PC-9 (cell line): ENCODE data around the gene NR2C2.

Experiments used
- EZH2 ChIP-seq: fragments of 200-600 bp; sonication (generic); IDR thresholded peaks from 2 replicates; pipeline ENCODE4 v1.8.0; 2017; ENCODE audit warnings: antibody characterized with exemption, low read depth
- TF ChIP-seq, protein P1 (sequence below): fragments of 200-600 bp; sonication (generic); conservative IDR thresholded peaks from 2 replicates; pipeline ENCODE4 v1.6.1; 2017; ENCODE audit warnings: mixed run types, antibody characterized with exemption, mild to moderate bottlenecking, moderate library complexity

- TF ChIP-seq, protein P1, sequence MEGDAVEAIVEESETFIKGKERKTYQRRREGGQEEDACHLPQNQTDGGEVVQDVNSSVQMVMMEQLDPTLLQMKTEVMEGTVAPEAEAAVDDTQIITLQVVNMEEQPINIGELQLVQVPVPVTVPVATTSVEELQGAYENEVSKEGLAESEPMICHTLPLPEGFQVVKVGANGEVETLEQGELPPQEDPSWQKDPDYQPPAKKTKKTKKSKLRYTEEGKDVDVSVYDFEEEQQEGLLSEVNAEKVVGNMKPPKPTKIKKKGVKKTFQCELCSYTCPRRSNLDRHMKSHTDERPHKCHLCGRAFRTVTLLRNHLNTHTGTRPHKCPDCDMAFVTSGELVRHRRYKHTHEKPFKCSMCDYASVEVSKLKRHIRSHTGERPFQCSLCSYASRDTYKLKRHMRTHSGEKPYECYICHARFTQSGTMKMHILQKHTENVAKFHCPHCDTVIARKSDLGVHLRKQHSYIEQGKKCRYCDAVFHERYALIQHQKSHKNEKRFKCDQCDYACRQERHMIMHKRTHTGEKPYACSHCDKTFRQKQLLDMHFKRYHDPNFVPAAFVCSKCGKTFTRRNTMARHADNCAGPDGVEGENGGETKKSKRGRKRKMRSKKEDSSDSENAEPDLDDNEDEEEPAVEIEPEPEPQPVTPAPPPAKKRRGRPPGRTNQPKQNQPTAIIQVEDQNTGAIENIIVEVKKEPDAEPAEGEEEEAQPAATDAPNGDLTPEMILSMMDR: no peak
- TF ChIP-seq EZH2: no peak
These were observed 42.2 kb upstream of the NR2C2 start for GRCh38 chr3:14905055-14905657.
